NB4 (cell line): ENCODE data around the gene STK38.

Experiments used
- CTCF ChIP-seq: IDR thresholded peaks from one replicate; pipeline ENCODE4 v1.5.1; 2012; ENCODE audit warnings: low read depth, low read length
- MAX ChIP-seq: IDR thresholded peaks from 2 replicates; pipeline ENCODE4 v1.6.1; 2011; ENCODE audit warnings: low read depth, low read length
- MYC ChIP-seq: IDR thresholded peaks from 2 replicates; pipeline ENCODE4 v1.6.1; 2011; ENCODE audit warnings: low read depth, low read length
- POLR2A ChIP-seq: IDR thresholded peaks from 2 replicates; pipeline ENCODE4 v1.6.1; 2011; ENCODE audit warnings: mild to moderate bottlenecking; ENCODE audit not compliant: insufficient read length; ENCODE audit errors: extremely low read depth

- TF ChIP-seq CTCF (no peak), POLR2A (no peak), MYC (no peak), MAX (no peak)
Observed at GRCh38 chr6:36536873-36537547, 10.3 kb downstream of the STK38 start.
